Measurements from ENCODE around the gene CAPN13.

The CAPN13 gene

DNA sequence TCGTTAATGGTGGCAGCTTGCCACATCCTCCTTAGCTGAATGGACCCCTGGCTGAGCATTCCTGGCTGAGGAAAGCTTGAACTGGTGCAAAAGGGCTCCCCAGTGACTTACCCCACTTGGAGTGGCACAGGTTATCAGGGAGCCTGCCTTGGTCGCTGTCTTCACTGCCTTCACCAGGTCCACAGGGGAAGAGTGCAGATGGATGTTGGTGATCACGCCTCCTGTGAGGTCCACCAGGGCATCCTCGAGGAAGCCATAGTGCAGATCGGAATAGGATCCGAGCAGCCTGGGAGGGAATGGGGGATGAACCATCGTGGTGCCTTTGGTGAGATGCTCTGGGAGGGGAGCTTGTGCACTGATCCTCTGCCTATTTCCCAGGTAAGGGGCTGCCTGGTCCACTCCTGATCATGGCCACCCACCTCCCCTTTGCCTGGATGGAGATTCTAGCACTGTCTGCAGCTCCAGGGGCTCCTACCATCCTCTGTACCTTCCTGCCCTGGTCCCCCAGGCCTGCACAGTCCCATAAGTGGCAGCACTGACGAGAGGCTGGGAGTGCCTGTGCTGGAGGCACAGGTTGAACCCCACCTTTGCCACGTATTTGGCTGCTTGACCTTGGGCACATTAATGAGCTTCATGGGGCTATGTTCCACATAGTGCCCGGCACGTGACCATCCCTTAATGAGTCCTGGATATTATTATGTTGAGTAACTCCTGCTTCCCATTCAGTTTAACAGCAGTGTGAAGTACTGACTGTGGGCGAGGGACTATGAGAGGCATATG is 43.0 kb downstream of the CAPN13 start:
- DNase-seq (ENCODE audit: low read depth in 2 of 2): no peak

DNA sequence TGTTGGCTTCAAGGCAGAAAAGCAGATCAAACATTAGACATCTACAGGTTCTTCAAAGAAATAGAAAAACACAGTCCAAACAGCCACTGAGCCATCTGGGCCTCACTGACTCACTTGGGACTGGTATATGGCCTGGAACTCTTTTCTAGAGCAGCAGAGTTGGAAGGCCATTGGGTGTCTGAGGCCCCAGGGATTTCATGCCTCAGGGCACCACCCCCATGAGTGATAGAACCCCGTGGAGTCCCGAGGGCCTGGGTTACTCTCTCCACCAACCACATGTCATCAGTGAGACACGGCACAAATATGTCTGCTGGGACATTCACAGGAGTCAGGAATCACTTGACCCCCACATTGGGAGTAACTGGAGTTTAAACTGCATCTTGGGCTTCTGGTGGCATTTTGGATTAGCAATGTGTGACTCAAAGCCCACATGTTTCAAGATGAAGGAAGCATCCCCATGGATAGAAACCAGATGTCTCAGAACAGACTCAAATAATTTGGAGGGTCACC is 44.0 kb downstream of the CAPN13 start:
- peak; percentile 4 to 13 for DNase-seq (ENCODE audit: low read depth in 2 of 2)

DNA sequence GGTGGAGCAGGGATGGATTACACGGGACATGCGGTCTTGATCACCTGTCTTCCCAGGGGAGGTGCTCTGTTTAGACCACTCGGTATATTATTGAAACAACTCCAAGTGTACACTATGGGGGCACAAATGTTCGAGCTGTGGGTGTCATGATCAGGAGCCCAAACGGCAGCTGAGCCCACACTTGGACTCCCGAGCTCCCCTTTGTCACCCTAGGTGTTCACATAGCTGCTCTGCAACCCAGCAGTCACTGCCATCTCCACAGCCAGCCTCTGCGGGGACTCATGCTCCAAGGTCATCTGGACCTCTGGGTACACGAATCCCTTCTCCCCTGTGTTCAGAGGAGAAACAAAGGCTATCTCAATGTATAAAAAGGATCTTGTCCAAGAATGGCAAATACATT is 46.0 kb downstream of the CAPN13 start:
- no peak for DNase-seq (ENCODE audit: low read depth in 2 of 2)

DNA sequence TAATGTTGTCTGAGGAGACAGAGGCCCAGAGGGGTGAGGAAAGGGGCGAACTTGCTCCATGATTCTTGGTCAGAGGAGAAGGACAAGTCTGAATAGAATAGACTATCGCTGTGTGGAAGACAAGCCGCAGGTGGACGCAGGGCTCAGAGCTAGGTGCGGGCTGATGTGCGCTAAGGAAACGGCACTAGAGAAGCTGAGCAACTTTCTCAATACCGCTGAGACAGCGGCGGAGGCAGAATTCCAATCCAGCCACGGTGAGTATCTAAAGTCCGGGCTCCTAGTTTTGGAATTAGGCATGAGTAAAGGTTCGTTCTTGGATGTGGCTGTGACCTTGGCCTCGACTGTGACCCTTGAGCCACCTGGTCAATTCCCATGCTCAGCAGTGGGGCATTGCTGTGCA is 47.8 kb downstream of the CAPN13 start:
- DNase-seq (ENCODE audit: low read depth in 2 of 2): no peak

DNA sequence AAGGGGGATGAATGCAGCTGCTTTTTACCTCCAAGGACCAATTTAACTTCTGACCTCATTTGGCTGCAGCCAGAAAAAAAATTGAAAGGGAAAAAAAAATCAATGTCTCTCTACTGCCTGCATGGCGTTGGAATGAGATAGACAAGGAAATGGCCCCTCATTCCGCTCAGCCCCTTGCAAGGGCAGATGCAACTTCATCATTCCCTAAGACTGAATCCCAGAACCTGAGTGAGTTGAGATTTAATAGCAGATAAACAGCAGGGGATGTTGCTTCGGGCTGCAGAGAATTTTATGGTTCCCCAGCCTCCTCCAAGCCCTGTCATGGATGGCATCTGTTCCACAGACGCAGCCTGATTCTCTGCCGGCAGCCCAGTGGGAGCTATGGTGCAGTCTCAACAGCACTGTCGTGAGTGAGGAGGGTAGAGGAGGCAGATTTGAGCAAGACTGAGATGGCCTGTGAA is 49.0 kb downstream of the CAPN13 start:
- DNase-seq (ENCODE audit: low read depth in 2 of 2): no peak

- DNase-seq (ENCODE audit: low read depth in 2 of 2): no peak
Measured at GRCh38 chr2:30757749-30758148, 49.5 kb downstream of the CAPN13 start.

- DNase-seq (ENCODE audit: low read depth in 2 of 2): no peak
Measured at GRCh38 chr2:30756971-30757370, 50.3 kb downstream of the CAPN13 start.

DNA sequence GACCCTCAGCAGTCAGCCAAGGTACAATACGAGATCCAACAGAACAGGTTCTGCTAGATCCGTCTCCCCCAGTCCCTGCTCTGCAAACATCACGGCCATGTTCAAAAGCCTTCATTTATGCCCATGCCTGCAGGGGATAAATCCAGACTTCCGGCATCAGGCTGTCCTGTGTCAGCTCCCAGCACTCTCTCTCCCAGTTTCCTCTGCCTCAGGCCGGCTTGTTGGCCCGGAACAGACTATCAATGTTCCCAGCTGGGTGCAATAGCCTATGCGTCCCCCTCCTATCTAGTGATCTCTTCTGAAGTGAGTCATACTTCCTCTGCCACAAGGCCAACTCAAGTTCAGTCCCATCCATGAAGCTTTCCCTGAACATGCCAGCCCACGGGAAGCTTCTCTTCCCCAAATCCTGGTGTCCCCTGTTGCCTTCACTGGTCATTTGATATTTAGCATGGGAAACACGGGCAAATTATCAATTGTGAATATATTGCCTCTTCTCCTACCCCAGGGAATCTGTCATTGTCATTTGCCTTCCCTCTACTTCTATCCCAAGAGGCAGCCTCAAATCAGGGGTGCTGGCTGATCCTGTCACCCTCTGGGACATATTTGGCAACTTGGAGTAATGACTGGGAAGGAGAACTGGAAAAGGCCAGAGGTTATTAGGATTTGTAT is 51.1 kb downstream of the CAPN13 start:
- DNase-seq (ENCODE audit: low read depth in 2 of 2): peak in 1 of 2 experiments; percentile 1

GRCh38 chr2:30753630-30754029 is 53.6 kb downstream of the CAPN13 start:
- DNase-seq (ENCODE audit: low read depth in 2 of 2): no peak

DNA sequence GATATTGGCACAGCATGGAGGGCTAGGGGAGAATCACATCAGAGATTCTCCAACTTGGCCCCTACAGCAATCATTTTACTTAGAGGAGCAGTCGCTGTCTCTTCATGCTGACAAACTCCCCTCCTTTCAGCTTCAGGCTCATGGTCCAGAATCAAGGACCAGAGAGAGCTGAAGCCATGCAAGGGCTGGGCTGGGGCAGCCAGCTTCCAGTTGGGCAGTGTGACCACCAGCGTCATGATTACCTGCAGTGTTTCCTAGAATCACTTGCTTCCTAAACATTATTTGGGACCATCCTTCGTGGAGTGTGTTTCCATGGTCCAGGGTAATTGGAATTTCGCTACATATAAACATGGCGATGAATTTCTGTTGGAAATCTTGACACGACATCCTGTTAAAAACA is 54.4 kb downstream of the CAPN13 start:
- DNase-seq (ENCODE audit: low read depth in 2 of 2): no peak

DNA sequence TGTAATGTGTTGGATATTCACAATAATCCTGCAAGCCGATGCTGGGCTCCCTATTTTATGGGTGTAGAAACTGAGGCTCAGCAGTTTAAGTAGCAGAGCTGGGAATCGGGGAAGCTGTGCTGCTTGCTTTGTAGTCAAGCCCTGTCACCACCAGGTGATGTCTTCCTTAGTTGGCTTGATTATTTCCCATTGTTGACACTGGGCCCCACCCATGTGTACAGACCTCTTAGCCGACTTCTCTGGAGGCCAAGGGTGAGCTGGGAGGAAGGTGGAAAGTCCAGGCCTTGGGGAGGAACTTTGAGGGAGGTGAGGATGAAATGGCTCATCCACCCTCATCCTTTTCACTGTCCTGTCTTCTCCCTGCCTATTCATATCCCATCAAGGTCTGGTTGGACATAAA is 60.0 kb downstream of the CAPN13 start:
- DNase-seq (ENCODE audit: low read depth in 2 of 2): no peak

DNA sequence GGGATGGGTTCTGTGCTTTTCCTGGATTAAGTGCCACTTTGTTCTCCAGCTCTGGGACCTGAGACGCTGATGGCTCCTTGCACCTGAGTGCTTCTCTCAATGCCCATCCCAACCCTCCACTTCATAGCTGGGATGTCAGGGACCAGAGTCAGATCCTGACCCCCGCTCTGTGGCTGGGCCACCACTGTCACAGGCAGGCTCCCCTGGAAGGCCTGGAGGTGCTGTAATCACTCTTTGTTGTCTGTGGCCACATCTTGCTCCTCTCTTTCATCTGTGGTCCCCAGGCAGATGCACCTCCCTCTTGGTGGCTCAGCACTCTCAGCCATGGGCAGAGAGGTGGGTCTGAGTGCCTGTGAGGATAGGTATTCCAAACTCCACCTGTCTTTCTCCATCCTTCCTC is 62.4 kb downstream of the CAPN13 start:
- no peak for DNase-seq (ENCODE audit: low read depth in 2 of 2)

DNA sequence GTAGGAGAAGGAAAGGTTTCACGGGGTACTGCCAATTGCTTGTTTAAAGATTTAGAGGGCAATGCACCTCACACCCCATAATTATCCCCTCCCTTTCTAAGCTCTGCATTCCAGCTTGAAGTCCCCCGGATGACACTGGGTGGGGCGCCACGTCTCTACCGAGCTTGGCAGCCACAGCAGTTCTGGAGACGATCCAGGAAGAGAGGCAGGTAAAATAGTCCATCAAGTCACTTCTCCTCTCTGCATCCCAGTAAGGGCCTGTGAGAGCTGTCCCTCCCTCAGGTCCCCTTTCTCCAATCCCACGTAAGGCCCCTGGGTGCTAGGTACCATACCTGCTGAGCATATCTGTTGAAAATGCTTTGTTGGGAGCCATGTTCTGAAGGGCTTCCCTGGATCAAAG is 65.7 kb downstream of the CAPN13 start:
- no peak for DNase-seq (ENCODE audit: low read depth in 2 of 2)

GRCh38 chr2:30738141-30738911 is 68.9 kb downstream of the CAPN13 start:
- no peak for DNase-seq (ENCODE audit: low read depth in 2 of 2)

DNA sequence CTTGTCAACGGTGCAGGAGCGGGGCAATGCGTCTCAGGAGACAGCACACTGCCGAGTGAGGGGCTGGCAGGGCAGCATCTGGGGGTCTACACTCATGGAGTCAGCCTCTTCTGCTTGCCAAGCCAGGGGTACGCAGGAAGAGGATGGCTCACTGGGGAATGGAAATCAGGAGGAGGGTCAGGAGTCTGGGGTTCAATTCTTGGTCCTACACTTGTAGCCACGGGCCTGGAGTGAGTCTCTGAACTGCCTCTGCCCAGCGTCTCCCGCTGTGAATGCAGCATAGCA is 70.0 kb downstream of the CAPN13 start:
- no peak for DNase-seq (ENCODE audit: low read depth in 2 of 2)

- no peak for DNase-seq (ENCODE audit: low read depth in 2 of 2)
Measured at GRCh38 chr2:30736461-30737325, 70.6 kb downstream of the CAPN13 start.

DNA sequence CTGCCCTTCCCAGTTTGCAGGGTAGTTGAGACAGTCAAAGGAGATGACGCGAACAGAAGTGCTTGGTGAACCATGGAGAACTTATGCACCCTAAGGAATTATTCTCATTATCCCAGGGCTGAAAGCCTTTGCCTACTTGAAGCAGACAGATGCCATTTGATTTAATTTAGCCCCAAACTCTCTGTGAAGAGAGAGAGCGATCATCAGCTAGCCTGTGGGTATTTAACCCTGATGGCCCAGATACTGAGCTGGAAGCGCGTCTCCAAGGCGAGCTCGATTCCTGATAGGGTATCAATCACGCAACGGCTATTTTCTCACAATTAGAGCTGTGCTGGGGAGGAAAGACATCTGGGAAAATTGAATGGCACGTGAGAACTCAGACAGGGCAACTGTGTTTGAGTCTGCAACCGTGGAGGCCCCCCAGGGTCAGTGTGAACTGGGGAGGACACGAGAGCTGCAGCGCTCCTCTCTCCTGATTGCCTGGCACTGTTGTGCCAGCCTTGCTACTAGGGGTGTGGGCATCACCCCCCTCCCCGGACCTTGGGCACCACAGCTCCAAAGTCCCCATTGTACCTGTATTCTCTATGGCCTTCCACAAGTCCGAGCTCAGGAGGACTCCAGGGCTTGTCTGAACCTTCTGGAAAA is 73.2 kb downstream of the CAPN13 start:
- DNase-seq (ENCODE audit: low read depth in 2 of 2): no peak

- DNase-seq (ENCODE audit: low read depth in 2 of 2): no peak
Measured at GRCh38 chr2:30732876-30733275, 74.4 kb downstream of the CAPN13 start.

DNA sequence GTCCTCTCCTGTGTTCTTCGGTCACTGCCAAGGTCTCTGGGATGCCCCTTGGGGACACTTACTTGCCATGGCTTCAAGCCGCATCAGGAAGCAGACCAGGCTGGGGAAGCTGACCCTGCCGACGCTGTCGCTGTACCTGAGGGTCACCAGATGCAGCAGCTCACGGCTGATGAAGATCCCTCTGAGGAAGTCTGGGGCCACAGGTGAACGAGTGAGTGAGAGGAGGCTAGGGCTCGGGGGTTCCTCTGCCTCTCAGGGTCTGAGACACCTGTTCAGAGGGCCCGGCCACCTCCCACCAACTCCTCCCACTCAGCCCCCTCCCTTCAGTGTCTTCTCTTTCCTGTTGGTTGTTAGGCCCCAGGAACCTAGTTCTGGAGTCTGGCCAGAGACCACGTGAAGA is 74.9 kb downstream of the CAPN13 start:
- no peak for DNase-seq (ENCODE audit: low read depth in 2 of 2)

DNA sequence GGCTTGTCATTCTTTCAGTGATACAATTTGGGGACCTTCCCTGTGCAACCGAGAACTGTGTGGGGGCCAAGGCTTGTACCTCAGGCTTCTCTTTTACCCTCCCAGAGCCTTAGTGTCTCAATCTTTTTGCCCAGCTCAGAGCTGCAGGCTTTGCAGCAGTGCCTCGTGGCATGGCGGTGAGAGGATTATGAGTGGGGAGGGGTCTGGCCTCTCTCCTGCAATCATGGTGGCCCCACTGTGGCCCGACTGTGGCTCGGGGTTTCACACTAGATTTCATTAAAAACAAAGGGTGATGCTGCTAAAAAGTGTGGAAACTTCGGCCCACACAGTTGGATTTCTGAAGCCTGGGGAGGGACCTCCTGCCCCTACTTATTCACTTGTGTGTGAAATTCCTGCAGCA is 75.5 kb downstream of the CAPN13 start:
- no peak for DNase-seq (ENCODE audit: low read depth in 2 of 2)
